ENCODE measurements around the gene NAALADL2. TPM values are rescaled to one million over a fixed set of nuclear protein-coding genes. Genes with fewer than 3 reads are reported as not detected.

The NAALADL2 gene
- total and polyA plus RNA-seq, 4 donors, result 0.28 to 4.6 (median 3.1) TPM

- no peak for TF ChIP-seq JUND (IDR thresholded peaks at IDR 0.05)
- no peak for TF ChIP-seq SP1 (IDR thresholded peaks at IDR 0.05)
- TF ChIP-seq FOXA2 (IDR thresholded peaks at IDR 0.05), result no peak
- TF ChIP-seq, protein P1, sequence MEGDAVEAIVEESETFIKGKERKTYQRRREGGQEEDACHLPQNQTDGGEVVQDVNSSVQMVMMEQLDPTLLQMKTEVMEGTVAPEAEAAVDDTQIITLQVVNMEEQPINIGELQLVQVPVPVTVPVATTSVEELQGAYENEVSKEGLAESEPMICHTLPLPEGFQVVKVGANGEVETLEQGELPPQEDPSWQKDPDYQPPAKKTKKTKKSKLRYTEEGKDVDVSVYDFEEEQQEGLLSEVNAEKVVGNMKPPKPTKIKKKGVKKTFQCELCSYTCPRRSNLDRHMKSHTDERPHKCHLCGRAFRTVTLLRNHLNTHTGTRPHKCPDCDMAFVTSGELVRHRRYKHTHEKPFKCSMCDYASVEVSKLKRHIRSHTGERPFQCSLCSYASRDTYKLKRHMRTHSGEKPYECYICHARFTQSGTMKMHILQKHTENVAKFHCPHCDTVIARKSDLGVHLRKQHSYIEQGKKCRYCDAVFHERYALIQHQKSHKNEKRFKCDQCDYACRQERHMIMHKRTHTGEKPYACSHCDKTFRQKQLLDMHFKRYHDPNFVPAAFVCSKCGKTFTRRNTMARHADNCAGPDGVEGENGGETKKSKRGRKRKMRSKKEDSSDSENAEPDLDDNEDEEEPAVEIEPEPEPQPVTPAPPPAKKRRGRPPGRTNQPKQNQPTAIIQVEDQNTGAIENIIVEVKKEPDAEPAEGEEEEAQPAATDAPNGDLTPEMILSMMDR (IDR thresholded peaks at IDR 0.05; ENCODE audit: low read depth, low read length, missing input control), result no peak
- no peak for TF ChIP-seq HNF4A (conservative IDR thresholded peaks at IDR 0.05)
Measured at GRCh38 chr3:174957551-174958001, 98.4 kb downstream of the NAALADL2 start.

GRCh38 chr3:174958671-174959328, 99.7 kb downstream of the NAALADL2 start:
- peaks cover 0 to 2% (median 0%) of the 10 kb centered on the region in 4 donors for H3K4me1 ChIP-seq (ENCODE audit: control insufficient read depth in 4 of 4, insufficient read depth in 4 of 4, low read length in 3 of 4)
- H3K9ac ChIP-seq (ENCODE audit: low read depth in 1 of 2, low read length in 2 of 2), result no peak overlapping the region
- H3K36me3 ChIP-seq (ENCODE audit: control insufficient read depth in 4 of 4, insufficient read depth in 3 of 4, low read depth in 1 of 4, low read length in 3 of 4), result no peaks in the 10 kb centered on the region
- DNase-seq (ENCODE audit: low spot score), result no peak
- H3K4me3 ChIP-seq (ENCODE audit: low read depth in 1 of 3, low read length in 3 of 3), result no peak overlapping the region
- H3K27me3 ChIP-seq (ENCODE audit: control insufficient read depth in 4 of 4, insufficient read depth in 4 of 4, low read length in 3 of 4), result no peaks in the 10 kb centered on the region
- WGBS, result 81% methylated on average over 5 of the region's 5 CpGs
- H3K9me3 ChIP-seq (ENCODE audit: control insufficient read depth in 4 of 4, low read length in 3 of 4), result no peaks in the 10 kb centered on the region
- H3K27ac ChIP-seq (ENCODE audit: low read depth in 1 of 2, low read length in 2 of 2), result no peak overlapping the region
- TF ChIP-seq, protein P1 (IDR thresholded peaks at IDR 0.05; ENCODE audit: low read depth, low read length, missing input control), result no peak
- TF ChIP-seq HNF4G (IDR thresholded peaks at IDR 0.05) (no peak), FOXA2 (IDR thresholded peaks at IDR 0.05) (no peak), REST (IDR thresholded peaks at IDR 0.05) (no peak), HNF4A (conservative IDR thresholded peaks at IDR 0.05) (no peak), JUND (IDR thresholded peaks at IDR 0.05) (no peak), SP1 (IDR thresholded peaks at IDR 0.05) (no peak), RAD21 (IDR thresholded peaks at IDR 0.05) (no peak), RXRA (IDR thresholded peaks at IDR 0.05) (no peak), NR2F2 (IDR thresholded peaks at IDR 0.05) (no peak), ATF3 (IDR thresholded peaks at IDR 0.05) (no peak), GABPA (IDR thresholded peaks at IDR 0.05 in 1 of 2, conservative IDR thresholded peaks at IDR 0.05 in 1 of 2) (no peak), YY1 (IDR thresholded peaks at IDR 0.05) (no peak)
- TF ChIP-seq, protein P2, sequence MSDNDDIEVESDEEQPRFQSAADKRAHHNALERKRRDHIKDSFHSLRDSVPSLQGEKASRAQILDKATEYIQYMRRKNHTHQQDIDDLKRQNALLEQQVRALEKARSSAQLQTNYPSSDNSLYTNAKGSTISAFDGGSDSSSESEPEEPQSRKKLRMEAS (IDR thresholded peaks at IDR 0.05), result no peak
- TF ChIP-seq, protein P3, sequence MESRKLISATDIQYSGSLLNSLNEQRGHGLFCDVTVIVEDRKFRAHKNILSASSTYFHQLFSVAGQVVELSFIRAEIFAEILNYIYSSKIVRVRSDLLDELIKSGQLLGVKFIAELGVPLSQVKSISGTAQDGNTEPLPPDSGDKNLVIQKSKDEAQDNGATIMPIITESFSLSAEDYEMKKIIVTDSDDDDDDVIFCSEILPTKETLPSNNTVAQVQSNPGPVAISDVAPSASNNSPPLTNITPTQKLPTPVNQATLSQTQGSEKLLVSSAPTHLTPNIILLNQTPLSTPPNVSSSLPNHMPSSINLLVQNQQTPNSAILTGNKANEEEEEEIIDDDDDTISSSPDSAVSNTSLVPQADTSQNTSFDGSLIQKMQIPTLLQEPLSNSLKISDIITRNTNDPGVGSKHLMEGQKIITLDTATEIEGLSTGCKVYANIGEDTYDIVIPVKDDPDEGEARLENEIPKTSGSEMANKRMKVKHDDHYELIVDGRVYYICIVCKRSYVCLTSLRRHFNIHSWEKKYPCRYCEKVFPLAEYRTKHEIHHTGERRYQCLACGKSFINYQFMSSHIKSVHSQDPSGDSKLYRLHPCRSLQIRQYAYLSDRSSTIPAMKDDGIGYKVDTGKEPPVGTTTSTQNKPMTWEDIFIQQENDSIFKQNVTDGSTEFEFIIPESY (IDR thresholded peaks at IDR 0.05), result no peak

More at GRCh38 chr3:174957551-174958001, 98.4 kb downstream of the NAALADL2 start:
- Histone ChIP-seq H3K9ac (ENCODE audit: low read depth in 1 of 2, low read length in 2 of 2) (no peak overlapping the region), H3K4me1 (ENCODE audit: control insufficient read depth in 4 of 4, insufficient read depth in 4 of 4, low read length in 3 of 4) (peaks cover 0 to 2% (median 0%) of the 10 kb centered on the region in 4 donors), H3K9me3 (ENCODE audit: control insufficient read depth in 4 of 4, low read length in 3 of 4) (no peaks in the 10 kb centered on the region), H3K36me3 (ENCODE audit: control insufficient read depth in 4 of 4, insufficient read depth in 3 of 4, low read depth in 1 of 4, low read length in 3 of 4) (no peaks in the 10 kb centered on the region), H3K27ac (ENCODE audit: low read depth in 1 of 2, low read length in 2 of 2) (no peak overlapping the region), H3K4me3 (ENCODE audit: low read depth in 1 of 3, low read length in 3 of 3) (no peak overlapping the region), H3K27me3 (ENCODE audit: control insufficient read depth in 4 of 4, insufficient read depth in 4 of 4, low read length in 3 of 4) (no peaks in the 10 kb centered on the region)
- no peak for DNase-seq (ENCODE audit: low spot score)

Data from liver (tissue), 9 donors.